OCI-LY3 (cell line): ENCODE measurements around the gene CTRL.

Source experiments
- EZH2phosphoT487 ChIP-seq: fragments of 200-600 bp; shearing (Covaris generic); IDR thresholded peaks from 2 replicates; pipeline ENCODE4 v1.6.1; 2018; ENCODE audit warnings: antibody characterized with exemption, mixed run types, low read depth
- TF ChIP-seq, protein P1 (sequence below): fragments of 200-600, 300-600 bp; sonication (generic); IDR thresholded peaks from 2 replicates; pipeline ENCODE4 v1.5.1; 2014; ENCODE audit warnings: antibody characterized with exemption, low read length, low read depth

DNA sequence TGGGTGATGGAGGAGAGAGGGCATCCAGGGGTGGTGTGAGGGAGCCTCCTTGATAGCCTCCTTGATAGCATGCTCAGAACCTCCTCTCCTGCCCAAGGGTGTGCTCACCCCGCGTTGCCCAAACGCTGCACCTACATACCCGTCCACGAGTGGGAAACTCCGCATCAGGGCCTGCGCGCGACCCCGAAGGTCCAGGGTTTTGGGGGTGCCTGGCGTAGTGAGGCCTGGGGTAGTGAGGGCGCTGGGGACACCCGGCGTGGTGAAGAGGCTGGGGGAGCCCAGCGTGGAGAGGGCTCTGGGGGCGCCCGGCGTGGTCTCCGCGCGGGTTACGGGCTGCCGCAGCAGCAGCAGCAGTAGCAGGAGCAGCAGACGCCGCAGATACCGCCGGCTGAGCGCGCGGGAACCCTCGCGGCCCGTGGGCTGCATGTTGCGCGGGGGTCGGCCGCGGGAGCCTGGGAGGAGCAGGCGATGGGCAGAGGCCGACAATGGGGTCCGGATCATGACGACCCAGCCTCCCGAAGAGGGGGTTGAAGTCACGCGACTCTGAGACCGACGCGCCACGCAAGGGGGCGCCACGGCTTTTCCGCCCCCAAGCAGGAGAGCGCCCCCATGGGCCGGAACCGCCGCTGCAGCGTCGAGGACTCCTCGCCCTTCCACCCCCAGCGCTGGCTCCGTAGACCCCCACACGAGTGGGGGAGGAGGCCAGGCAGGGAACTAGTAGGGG lies 48.5 kb upstream of the CTRL start, which contains the start of gene DPEP3:
- TF ChIP-seq, protein P1, sequence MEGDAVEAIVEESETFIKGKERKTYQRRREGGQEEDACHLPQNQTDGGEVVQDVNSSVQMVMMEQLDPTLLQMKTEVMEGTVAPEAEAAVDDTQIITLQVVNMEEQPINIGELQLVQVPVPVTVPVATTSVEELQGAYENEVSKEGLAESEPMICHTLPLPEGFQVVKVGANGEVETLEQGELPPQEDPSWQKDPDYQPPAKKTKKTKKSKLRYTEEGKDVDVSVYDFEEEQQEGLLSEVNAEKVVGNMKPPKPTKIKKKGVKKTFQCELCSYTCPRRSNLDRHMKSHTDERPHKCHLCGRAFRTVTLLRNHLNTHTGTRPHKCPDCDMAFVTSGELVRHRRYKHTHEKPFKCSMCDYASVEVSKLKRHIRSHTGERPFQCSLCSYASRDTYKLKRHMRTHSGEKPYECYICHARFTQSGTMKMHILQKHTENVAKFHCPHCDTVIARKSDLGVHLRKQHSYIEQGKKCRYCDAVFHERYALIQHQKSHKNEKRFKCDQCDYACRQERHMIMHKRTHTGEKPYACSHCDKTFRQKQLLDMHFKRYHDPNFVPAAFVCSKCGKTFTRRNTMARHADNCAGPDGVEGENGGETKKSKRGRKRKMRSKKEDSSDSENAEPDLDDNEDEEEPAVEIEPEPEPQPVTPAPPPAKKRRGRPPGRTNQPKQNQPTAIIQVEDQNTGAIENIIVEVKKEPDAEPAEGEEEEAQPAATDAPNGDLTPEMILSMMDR = no peak; the same call in 1 of the 2 replicates
- TF ChIP-seq EZH2phosphoT487 = no peak
